ENCODE measurements around the gene GDAP1L1.

- TF ChIP-seq, protein P1, sequence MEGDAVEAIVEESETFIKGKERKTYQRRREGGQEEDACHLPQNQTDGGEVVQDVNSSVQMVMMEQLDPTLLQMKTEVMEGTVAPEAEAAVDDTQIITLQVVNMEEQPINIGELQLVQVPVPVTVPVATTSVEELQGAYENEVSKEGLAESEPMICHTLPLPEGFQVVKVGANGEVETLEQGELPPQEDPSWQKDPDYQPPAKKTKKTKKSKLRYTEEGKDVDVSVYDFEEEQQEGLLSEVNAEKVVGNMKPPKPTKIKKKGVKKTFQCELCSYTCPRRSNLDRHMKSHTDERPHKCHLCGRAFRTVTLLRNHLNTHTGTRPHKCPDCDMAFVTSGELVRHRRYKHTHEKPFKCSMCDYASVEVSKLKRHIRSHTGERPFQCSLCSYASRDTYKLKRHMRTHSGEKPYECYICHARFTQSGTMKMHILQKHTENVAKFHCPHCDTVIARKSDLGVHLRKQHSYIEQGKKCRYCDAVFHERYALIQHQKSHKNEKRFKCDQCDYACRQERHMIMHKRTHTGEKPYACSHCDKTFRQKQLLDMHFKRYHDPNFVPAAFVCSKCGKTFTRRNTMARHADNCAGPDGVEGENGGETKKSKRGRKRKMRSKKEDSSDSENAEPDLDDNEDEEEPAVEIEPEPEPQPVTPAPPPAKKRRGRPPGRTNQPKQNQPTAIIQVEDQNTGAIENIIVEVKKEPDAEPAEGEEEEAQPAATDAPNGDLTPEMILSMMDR (IDR thresholded peaks at IDR 0.05): no peak
- TF ChIP-seq POLR2A (IDR thresholded peaks at IDR 0.05; ENCODE audit: low read depth): no peak
Measured at GRCh38 chr20:44199877-44200276, 47.2 kb upstream of the GDAP1L1 start.
